22Rv1 (cell line): Measurements from ENCODE around the gene SETD5.

Experiments
- ZFX ChIP-seq: fragments of 450-650 bp; IDR thresholded peaks from 2 replicates; pipeline ENCODE4 v1.6.1; 2017; ENCODE audit warnings: antibody characterized with exemption, borderline replicate concordance
- TF ChIP-seq, protein P1 (sequence below): fragments of 450-650 bp; IDR thresholded peaks from 2 replicates; pipeline ENCODE4 v1.5.1; 2017; ENCODE audit warnings: mild to moderate bottlenecking

DNA sequence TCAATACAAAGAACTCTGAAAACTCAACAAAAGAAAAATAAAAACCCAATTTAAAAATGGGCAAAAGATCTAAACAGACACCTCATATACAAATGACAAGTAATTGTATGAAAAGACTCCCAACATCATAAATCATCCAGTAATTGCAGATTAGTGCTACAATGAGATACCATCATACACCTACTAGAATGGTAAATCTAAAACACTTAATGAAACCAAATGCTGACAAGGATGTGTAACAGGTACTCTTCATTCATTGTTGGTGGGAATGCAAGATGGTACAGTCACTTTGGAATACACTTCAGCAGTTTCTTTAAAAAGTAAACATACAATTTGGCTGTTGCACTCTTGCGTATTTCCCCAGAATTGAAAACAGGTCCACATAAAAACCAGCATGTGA, 87.8 kb downstream of the SETD5 start:
- TF ChIP-seq, protein P1, sequence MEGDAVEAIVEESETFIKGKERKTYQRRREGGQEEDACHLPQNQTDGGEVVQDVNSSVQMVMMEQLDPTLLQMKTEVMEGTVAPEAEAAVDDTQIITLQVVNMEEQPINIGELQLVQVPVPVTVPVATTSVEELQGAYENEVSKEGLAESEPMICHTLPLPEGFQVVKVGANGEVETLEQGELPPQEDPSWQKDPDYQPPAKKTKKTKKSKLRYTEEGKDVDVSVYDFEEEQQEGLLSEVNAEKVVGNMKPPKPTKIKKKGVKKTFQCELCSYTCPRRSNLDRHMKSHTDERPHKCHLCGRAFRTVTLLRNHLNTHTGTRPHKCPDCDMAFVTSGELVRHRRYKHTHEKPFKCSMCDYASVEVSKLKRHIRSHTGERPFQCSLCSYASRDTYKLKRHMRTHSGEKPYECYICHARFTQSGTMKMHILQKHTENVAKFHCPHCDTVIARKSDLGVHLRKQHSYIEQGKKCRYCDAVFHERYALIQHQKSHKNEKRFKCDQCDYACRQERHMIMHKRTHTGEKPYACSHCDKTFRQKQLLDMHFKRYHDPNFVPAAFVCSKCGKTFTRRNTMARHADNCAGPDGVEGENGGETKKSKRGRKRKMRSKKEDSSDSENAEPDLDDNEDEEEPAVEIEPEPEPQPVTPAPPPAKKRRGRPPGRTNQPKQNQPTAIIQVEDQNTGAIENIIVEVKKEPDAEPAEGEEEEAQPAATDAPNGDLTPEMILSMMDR: no peak
- TF ChIP-seq ZFX: no peak
